KMS-11 (cell line): ENCODE data around the gene RAP1GAP2.

Source experiments
- H2AFZ ChIP-seq: fragments of 200-600 bp; sonication (generic); 2 replicates; pipeline ENCODE4 v1.6.1; 2016; ENCODE audit warnings: antibody characterized with exemption, mixed run types, low read depth
- H3K27ac ChIP-seq: fragments of 200-600 bp; sonication (generic); 2 replicates; pipeline ENCODE4 v1.6.1; 2016; ENCODE audit warnings: mild to moderate bottlenecking, mixed run types
- H3K27me3 ChIP-seq: fragments of 200-600 bp; sonication (generic); 2 replicates; pipeline ENCODE4 v1.6.1; 2017; ENCODE audit warnings: mild to moderate bottlenecking, low read depth, mixed run types, moderate library complexity; ENCODE audit not compliant: insufficient read depth
- H3K36me3 ChIP-seq: fragments of 200-600 bp; sonication (generic); 2 replicates; pipeline ENCODE4 v1.6.1; 2017; ENCODE audit warnings: mild to moderate bottlenecking, mixed run types; ENCODE audit not compliant: insufficient read depth
- H3K4me1 ChIP-seq: fragments of 200-600 bp; sonication (generic); 2 replicates; pipeline ENCODE4 v1.6.1; 2016; ENCODE audit warnings: mild to moderate bottlenecking, low read depth, mixed run types; ENCODE audit not compliant: poor library complexity, severe bottlenecking
- H3K4me2 ChIP-seq: fragments of 200-600 bp; sonication (generic); 2 replicates; pipeline ENCODE4 v1.7.0; 2016; ENCODE audit warnings: mild to moderate bottlenecking, mixed run types
- H3K4me3 ChIP-seq: fragments of 200-600 bp; sonication (generic); IDR thresholded peaks from 2 replicates; pipeline ENCODE4 v1.6.1; 2017; ENCODE audit warnings: low read depth, low read length, mixed read lengths; ENCODE audit not compliant: insufficient read depth
- H3K79me2 ChIP-seq: fragments of 200-600 bp; sonication (generic); 2 replicates; pipeline ENCODE4 v1.6.1; 2016; ENCODE audit warnings: low read depth, mixed run types; ENCODE audit not compliant: insufficient read depth
- H3K9ac ChIP-seq: fragments of 200-600 bp; sonication (generic); 2 replicates; pipeline ENCODE4 v1.6.1; 2016; ENCODE audit warnings: mild to moderate bottlenecking, mixed run types
- H4K20me1 ChIP-seq: fragments of 200-600 bp; sonication (generic); 2 replicates; pipeline ENCODE4 v1.6.1; 2016; ENCODE audit warnings: mild to moderate bottlenecking, mixed run types; ENCODE audit not compliant: insufficient read depth
- CTCF ChIP-seq: fragments of 200-600 bp; sonication (generic); conservative IDR thresholded peaks from 2 replicates; pipeline ENCODE4 v1.6.1; 2017; ENCODE audit warnings: low read depth, mild to moderate bottlenecking, antibody characterized with exemption, low read length, moderate library complexity, mixed read lengths

Gene RAP1GAP2

GRCh38 chr17:3035968-3036280 is 239.7 kb downstream of the RAP1GAP2 start:
- Histone ChIP-seq H2AFZ (no peak overlapping the region), H3K9ac (no peak overlapping the region), H3K79me2 (no peaks in the 10 kb centered on the region), H3K4me2 (no peak overlapping the region), H3K4me1 (no peaks in the 10 kb centered on the region), H3K27me3 (peaks cover 17% of the 10 kb centered on the region; the same call in 1 of the 2 replicates), H3K36me3 (no peaks in the 10 kb centered on the region), H3K27ac (no peak overlapping the region), H3K4me3 (no peak overlapping the region), H4K20me1 (no peaks in the 10 kb centered on the region)
- no peak for TF ChIP-seq CTCF

GRCh38 chr17:3036800-3037199 is 240.6 kb downstream of the RAP1GAP2 start:
- H3K4me3 ChIP-seq, result no peak overlapping the region
- no peaks in the 10 kb centered on the region for H3K79me2 ChIP-seq
- no peak overlapping the region for H2AFZ ChIP-seq
- peaks cover 17% of the 10 kb centered on the region; the same call in 1 of the 2 replicates for H3K27me3 ChIP-seq
- no peak overlapping the region for H3K27ac ChIP-seq
- H3K36me3 ChIP-seq, result no peaks in the 10 kb centered on the region
- no peak overlapping the region for H3K9ac ChIP-seq
- no peak overlapping the region for H3K4me2 ChIP-seq
- H4K20me1 ChIP-seq, result no peaks in the 10 kb centered on the region
- no peak for TF ChIP-seq CTCF
- H3K4me1 ChIP-seq, result no peaks in the 10 kb centered on the region

- H3K79me2 ChIP-seq, result no peaks in the 10 kb centered on the region
- H3K9ac ChIP-seq, result no peak overlapping the region
- H3K4me1 ChIP-seq, result no peaks in the 10 kb centered on the region
- H3K4me2 ChIP-seq, result no peak overlapping the region
- TF ChIP-seq CTCF, result no peak
- no peak overlapping the region for H3K27ac ChIP-seq
- H3K27me3 ChIP-seq, result peaks cover 14% of the 10 kb centered on the region; the same call in 1 of the 2 replicates
- no peaks in the 10 kb centered on the region for H3K36me3 ChIP-seq
- no peak overlapping the region for H2AFZ ChIP-seq
- no peaks in the 10 kb centered on the region for H4K20me1 ChIP-seq
- H3K4me3 ChIP-seq, result no peak overlapping the region
Observed at GRCh38 chr17:3037259-3037658, 241.0 kb downstream of the RAP1GAP2 start.

GRCh38 chr17:3038941-3039340 is 242.7 kb downstream of the RAP1GAP2 start:
- Histone ChIP-seq H3K9ac (no peak overlapping the region), H4K20me1 (no peaks in the 10 kb centered on the region), H2AFZ (no peak overlapping the region), H3K27me3 (peaks cover 13% of the 10 kb centered on the region; the same call in 1 of the 2 replicates), H3K4me2 (no peak overlapping the region), H3K27ac (no peak overlapping the region), H3K4me3 (no peak overlapping the region), H3K36me3 (no peaks in the 10 kb centered on the region), H3K4me1 (no peaks in the 10 kb centered on the region), H3K79me2 (no peaks in the 10 kb centered on the region)
- no peak for TF ChIP-seq CTCF
